SK-N-SH treated with all-trans-retinoic acid at 6 μM for 48 hours (cell line): Measurements from ENCODE around the gene CAMK2A.

Source experiments
- ATAC-seq: fragments of 200-7000 bp; cut with Tn5 transposase; 3 replicates; pipeline ENCODE4 v1.9.1; 2020; ENCODE audit warnings: mild to moderate bottlenecking, moderate library complexity
- ARNTL ChIP-seq: fragments of 450-650 bp; formaldehyde crosslinking; IDR thresholded peaks from 2 replicates; pipeline ENCODE4 v1.5.0; 2020; ENCODE audit warnings: low read depth, mild to moderate bottlenecking, moderate library complexity, borderline replicate concordance
- CREB5 ChIP-seq: fragments of 250-450 bp; sonication (Bioruptor Pico); IDR thresholded peaks from 2 replicates; pipeline ENCODE4 v1.5.1; 2020; ENCODE audit warnings: low read depth, mild to moderate bottlenecking, moderate library complexity
- CSDC2 ChIP-seq: fragments of 250-450 bp; sonication (Bioruptor Pico); IDR thresholded peaks from 2 replicates; pipeline ENCODE4 v1.5.0; 2020; ENCODE audit warnings: mild to moderate bottlenecking, moderate library complexity
- ESRRG ChIP-seq: fragments of 250-450 bp; sonication (Bioruptor Pico); IDR thresholded peaks from 2 replicates; pipeline ENCODE4 v1.6.1; 2021; ENCODE audit warnings: mild to moderate bottlenecking
- GLIS3 ChIP-seq: fragments of 250-450 bp; sonication (Bioruptor Pico); IDR thresholded peaks from 2 replicates; pipeline ENCODE4 v1.5.0; 2020; ENCODE audit warnings: mild to moderate bottlenecking, moderate library complexity
- OSR1 ChIP-seq: fragments of 250-450 bp; sonication (Bioruptor Pico); IDR thresholded peaks from 2 replicates; pipeline ENCODE4 v1.8.0; 2022; ENCODE audit warnings: moderate library complexity, mild to moderate bottlenecking, inconsistent platforms
- PATZ1 ChIP-seq: fragments of 250-450 bp; sonication (Bioruptor Pico); IDR thresholded peaks from 2 replicates; pipeline ENCODE4 v1.8.0; 2020; ENCODE audit warnings: mild to moderate bottlenecking, moderate library complexity, borderline replicate concordance
- PPARA ChIP-seq: fragments of 250-450 bp; sonication (Bioruptor Pico); IDR thresholded peaks from 2 replicates; pipeline ENCODE4 v1.5.0; 2020; ENCODE audit warnings: mild to moderate bottlenecking, borderline replicate concordance
- TCF4 ChIP-seq: fragments of 250-450 bp; sonication (Bioruptor Pico); IDR thresholded peaks from 2 replicates; pipeline ENCODE4 v1.8.0; 2021; ENCODE audit warnings: mild to moderate bottlenecking, moderate library complexity, borderline replicate concordance
- TOX ChIP-seq: fragments of 250-450 bp; sonication (Bioruptor Pico); IDR thresholded peaks from 2 replicates; pipeline ENCODE4 v1.8.0; 2021; ENCODE audit warnings: mild to moderate bottlenecking, moderate library complexity, borderline replicate concordance
- ZC3H10 ChIP-seq: fragments of 250-450 bp; sonication (Bioruptor Pico); IDR thresholded peaks from 2 replicates; pipeline ENCODE4 v1.5.1; 2021; ENCODE audit warnings: mild to moderate bottlenecking, moderate library complexity
- ZFP3 ChIP-seq: fragments of 250-450 bp; sonication (Bioruptor Pico); IDR thresholded peaks from 2 replicates; pipeline ENCODE4 v1.5.0; 2020; ENCODE audit warnings: mild to moderate bottlenecking, moderate library complexity
- ZNF565 ChIP-seq: fragments of 450-650 bp; formaldehyde crosslinking; conservative IDR thresholded peaks from 2 replicates; pipeline ENCODE4 v1.5.0; 2020; ENCODE audit warnings: low read depth, mild to moderate bottlenecking, moderate library complexity
- ZNF70 ChIP-seq: fragments of 450-650 bp; formaldehyde crosslinking; IDR thresholded peaks from 2 replicates; pipeline ENCODE4 v1.5.0; 2020; ENCODE audit warnings: mild to moderate bottlenecking, moderate library complexity
- ZNF8 ChIP-seq: fragments of 450-650 bp; formaldehyde crosslinking; IDR thresholded peaks from 2 replicates; pipeline ENCODE4 v1.5.0; 2020; ENCODE audit warnings: mild to moderate bottlenecking, moderate library complexity
- TF ChIP-seq, protein P1 (sequence below): fragments of 250-450 bp; sonication (Bioruptor Pico); IDR thresholded peaks from 2 replicates; pipeline ENCODE4 v1.8.0; 2021; ENCODE audit warnings: low read depth, mild to moderate bottlenecking, moderate library complexity, borderline replicate concordance
- TF ChIP-seq, protein P2 (sequence below): fragments of 250-450 bp; sonication (Bioruptor Pico); IDR thresholded peaks from 2 replicates; pipeline ENCODE4 v1.5.1; 2021; ENCODE audit warnings: mild to moderate bottlenecking, moderate library complexity

The CAMK2A gene

GRCh38 chr5:150303070-150303615 is 13.6 kb upstream of the CAMK2A start:
- no peak for ATAC-seq
- TF ChIP-seq CSDC2 (CRISPR knock-in tag) = peak; percentile 11; the same call in 1 of the 2 replicates
- TF ChIP-seq, protein P1, sequence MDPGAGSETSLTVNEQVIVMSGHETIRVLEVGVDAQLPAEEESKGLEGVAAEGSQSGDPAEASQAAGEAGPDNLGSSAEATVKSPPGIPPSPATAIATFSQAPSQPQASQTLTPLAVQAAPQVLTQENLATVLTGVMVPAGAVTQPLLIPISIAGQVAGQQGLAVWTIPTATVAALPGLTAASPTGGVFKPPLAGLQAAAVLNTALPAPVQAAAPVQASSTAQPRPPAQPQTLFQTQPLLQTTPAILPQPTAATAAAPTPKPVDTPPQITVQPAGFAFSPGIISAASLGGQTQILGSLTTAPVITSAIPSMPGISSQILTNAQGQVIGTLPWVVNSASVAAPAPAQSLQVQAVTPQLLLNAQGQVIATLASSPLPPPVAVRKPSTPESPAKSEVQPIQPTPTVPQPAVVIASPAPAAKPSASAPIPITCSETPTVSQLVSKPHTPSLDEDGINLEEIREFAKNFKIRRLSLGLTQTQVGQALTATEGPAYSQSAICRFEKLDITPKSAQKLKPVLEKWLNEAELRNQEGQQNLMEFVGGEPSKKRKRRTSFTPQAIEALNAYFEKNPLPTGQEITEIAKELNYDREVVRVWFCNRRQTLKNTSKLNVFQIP (CRISPR knock-in tag) = no peak

DNA sequence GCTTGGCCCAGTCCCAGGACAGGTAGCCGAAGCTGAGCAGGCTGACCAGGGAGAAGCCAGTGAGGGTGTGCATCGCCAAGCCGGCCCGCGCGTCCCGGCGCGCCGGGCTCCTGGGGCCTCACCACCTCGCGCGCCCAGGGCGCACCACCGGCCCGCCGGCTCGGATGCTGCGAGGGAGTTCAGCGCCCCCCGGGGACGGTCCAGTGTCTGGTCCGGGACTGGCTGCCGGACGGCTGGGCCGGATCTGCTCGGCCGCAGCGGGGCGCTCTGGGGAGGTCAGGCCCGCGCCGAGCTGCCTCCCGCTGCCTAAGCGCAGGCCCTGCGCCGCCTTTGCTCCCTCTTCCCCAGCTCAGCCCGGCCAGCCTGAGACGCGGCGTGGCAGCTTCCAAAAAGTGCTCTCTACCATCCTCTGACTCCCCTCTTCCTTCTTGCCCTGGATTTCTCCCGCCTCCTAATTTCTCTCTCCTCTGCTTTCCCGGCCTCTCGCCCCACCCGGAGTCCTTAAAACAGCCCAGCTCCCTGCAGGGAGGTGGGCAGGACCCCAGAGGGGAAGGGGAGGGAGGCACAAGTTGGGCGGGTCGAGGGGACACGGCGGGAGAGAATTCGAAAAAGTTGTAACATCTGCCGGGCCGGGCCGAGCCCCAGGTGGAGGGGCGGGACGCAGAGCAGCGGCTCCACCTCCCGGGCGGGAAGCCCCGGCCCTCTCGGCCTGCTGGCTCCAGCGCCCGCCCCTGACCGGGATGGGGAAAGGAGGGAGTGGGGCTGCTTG is 12.9 kb upstream of the CAMK2A start, which contains the start of gene ARSI:
ARSI (minus strand) TSS at position 605 of the 769 bp plus-strand sequence; CDS start at position 73, 532 bp downstream.
- TF ChIP-seq, protein P2, sequence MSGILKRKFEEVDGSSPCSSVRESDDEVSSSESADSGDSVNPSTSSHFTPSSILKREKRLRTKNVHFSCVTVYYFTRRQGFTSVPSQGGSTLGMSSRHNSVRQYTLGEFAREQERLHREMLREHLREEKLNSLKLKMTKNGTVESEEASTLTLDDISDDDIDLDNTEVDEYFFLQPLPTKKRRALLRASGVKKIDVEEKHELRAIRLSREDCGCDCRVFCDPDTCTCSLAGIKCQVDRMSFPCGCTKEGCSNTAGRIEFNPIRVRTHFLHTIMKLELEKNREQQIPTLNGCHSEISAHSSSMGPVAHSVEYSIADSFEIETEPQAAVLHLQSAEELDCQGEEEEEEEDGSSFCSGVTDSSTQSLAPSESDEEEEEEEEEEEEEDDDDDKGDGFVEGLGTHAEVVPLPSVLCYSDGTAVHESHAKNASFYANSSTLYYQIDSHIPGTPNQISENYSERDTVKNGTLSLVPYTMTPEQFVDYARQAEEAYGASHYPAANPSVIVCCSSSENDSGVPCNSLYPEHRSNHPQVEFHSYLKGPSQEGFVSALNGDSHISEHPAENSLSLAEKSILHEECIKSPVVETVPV (CRISPR knock-in tag) = no peak
- TF ChIP-seq ZC3H10 (CRISPR knock-in tag) (no peak), PATZ1 (CRISPR knock-in tag) (no peak), TOX (CRISPR knock-in tag) (no peak), ZFP3 (CRISPR knock-in tag) (no peak), CREB5 (CRISPR knock-in tag) (no peak), ESRRG (CRISPR knock-in tag) (no peak), ZNF8 (CRISPR knock-in tag) (no peak), PPARA (no peak), ZNF565 (CRISPR knock-in tag) (no peak), ARNTL (CRISPR knock-in tag) (no peak)
- TF ChIP-seq, all 23 proteins: peak for 0
- no peak for ATAC-seq

DNA sequence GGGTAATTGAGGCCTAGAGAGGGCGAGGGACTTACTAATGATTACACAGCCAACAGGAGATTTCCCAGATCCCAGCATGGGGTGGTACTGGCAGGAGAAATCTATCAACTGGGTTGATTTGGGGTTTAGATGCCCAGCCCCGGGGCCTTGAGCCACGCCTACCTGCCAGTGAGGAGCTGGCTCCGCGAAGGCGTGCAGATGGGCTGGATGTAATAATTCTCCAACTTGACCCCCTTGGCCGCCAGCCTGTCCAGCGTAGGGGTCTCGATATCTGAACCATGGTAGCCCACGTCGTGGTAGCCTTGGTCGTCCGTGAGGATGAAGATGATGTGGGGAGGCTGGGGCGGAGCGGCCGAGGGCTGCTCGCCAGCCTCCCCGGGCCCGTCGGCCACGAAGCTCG is 12.3 kb upstream of the CAMK2A start:
- TF ChIP-seq PATZ1 (CRISPR knock-in tag) (no peak), ZFP3 (CRISPR knock-in tag) (no peak), CSDC2 (CRISPR knock-in tag) (no peak), TCF4 (CRISPR knock-in tag) (no peak), ZC3H10 (CRISPR knock-in tag) (no peak), ZNF70 (CRISPR knock-in tag) (no peak), ARNTL (CRISPR knock-in tag) (no peak), ESRRG (CRISPR knock-in tag) (no peak), GLIS3 (CRISPR knock-in tag) (no peak), OSR1 (no peak)
- TF ChIP-seq, protein P2 (CRISPR knock-in tag) = no peak
- TF ChIP-seq, protein P1 (CRISPR knock-in tag) = no peak
- no peak for ATAC-seq
